K562 (cell line): ENCODE data around the gene CCDC127. TPM values are rescaled to one million over a fixed set of nuclear protein-coding genes. Genes with fewer than 3 reads are reported as not detected.
A peak's percentile ranks its signal among the peaks of the same experiment; 100 is the strongest.

Source experiments
- ATAC-seq: fragments of 200-7000 bp; cut with Tn5 transposase; 3 replicates; pipeline ENCODE4 v1.9.1; 2020; ENCODE audit warnings: moderate library complexity
- BruUV-seq: library from RNA; stranded (reverse); fragments of 400-500 nt; replicated peaks from 2 replicates; lab custom pipeline; 2021; lab: Mats Ljungman, UMichigan
- CTCF ChIA-PET: fragments of 300-600 bp; formaldehyde crosslinking; extraction: SDS; loops from one replicate; lab custom pipeline; 2021; ENCODE audit warnings: low intra/inter-chr PET ratio; lab: Yijun Ruan, JAX
- POLR2A ChIA-PET: fragments of 300-600, 350-650 bp; sonication (Branson Sonifier 250); formaldehyde crosslinking; extraction: SDS; loops from one replicate; lab custom pipeline; 2021; ENCODE audit warnings: antibody characterized with exemption, inconsistent platforms; lab: Yijun Ruan, JAX
- DNase-seq, 4 experiments: peaks; one replicate each; pipeline versions ENCODE4 v3.0.0 to v3.0.0-alpha.2; 2011 to 2018; ENCODE audit warnings: low spot score in 3 of 4, mixed read lengths in 3 of 4; ENCODE audit errors: extremely low read depth in 1 of 4
- FAIRE-seq: peaks from 2 replicates; lab custom pipeline; 2011; peaks lifted over from hg19 to GRCh38; lab: Jason Lieb, UNC
- H2AFZ ChIP-seq: 2 replicates; pipeline ENCODE4 v1.6.0; 2011; ENCODE audit warnings: low read depth, low read length, control low read depth, inconsistent platforms
- H3K27ac ChIP-seq: fragments of 200-600 bp; 3 replicates; pipeline ENCODE4 v1.8.0; 2011; ENCODE audit warnings: low read depth, mild to moderate bottlenecking, control low read depth, inconsistent platforms, low read length, moderate library complexity, mixed read lengths; ENCODE audit errors: extremely low read depth
- H3K27me3 ChIP-seq, 2 experiments: fragments of 300-600 bp in 1 of 2; 2 replicates in 1 of 2; 3 replicates in 1 of 2; pipeline versions ENCODE4 v1.6.0 to v1.8.0; 2011; ENCODE audit warnings: inconsistent platforms in 2 of 2, low read length in 2 of 2, mild to moderate bottlenecking in 1 of 2, mixed read lengths in 1 of 2, moderate library complexity in 1 of 2; ENCODE audit not compliant: control insufficient read depth in 2 of 2, insufficient read depth in 2 of 2
- H3K36me3 ChIP-seq: fragments of 300-600 bp; 3 replicates; pipeline ENCODE4 v1.8.0; 2011; ENCODE audit warnings: mild to moderate bottlenecking, low read length, inconsistent platforms; ENCODE audit not compliant: control insufficient read depth, insufficient read depth
- H3K4me1 ChIP-seq, 2 experiments: fragments of 200-600 bp in 1 of 2; replicated peaks in 1 of 2; 2 replicates in 1 of 2; 3 replicates in 1 of 2; pipeline versions ENCODE4 v1.5.1 to v1.8.0; 2011; ENCODE audit warnings: inconsistent platforms in 2 of 2, low read length in 2 of 2, mild to moderate bottlenecking in 1 of 2, mixed read lengths in 1 of 2, moderate library complexity in 1 of 2; ENCODE audit not compliant: control insufficient read depth in 2 of 2, insufficient read depth in 2 of 2
- H3K4me2 ChIP-seq: 2 replicates; pipeline ENCODE4 v1.6.1; 2011; ENCODE audit warnings: low read length, control low read depth, inconsistent platforms, mixed read lengths; ENCODE audit not compliant: insufficient read depth
- H3K4me3 ChIP-seq: fragments of 200-600 bp; sonication (generic), shearing (Covaris generic); 2 replicates; pipeline ENCODE4 v1.5.1; 2016; ENCODE audit warnings: control low read depth, inconsistent platforms
- H3K79me2 ChIP-seq: fragments of 200-600 bp; 3 replicates; pipeline ENCODE4 v1.8.0; 2011; ENCODE audit warnings: low read length, inconsistent platforms; ENCODE audit not compliant: control insufficient read depth, insufficient read depth
- H3K9ac ChIP-seq, 2 experiments: 2 replicates each; pipeline versions ENCODE4 v1.6.0 to v1.6.1; 2011; ENCODE audit warnings: low read depth in 2 of 2, low read length in 2 of 2, control low read depth in 1 of 2, inconsistent platforms in 1 of 2, mild to moderate bottlenecking in 1 of 2, mixed read lengths in 1 of 2; ENCODE audit not compliant: insufficient read depth in 1 of 2
- H3K9me1 ChIP-seq: one replicate; pipeline ENCODE4 v1.6.0; 2011; ENCODE audit warnings: inconsistent platforms, mild to moderate bottlenecking, low read length, moderate library complexity; ENCODE audit not compliant: control insufficient read depth, insufficient read depth
- H3K9me3 ChIP-seq: replicated peaks from 2 replicates; pipeline ENCODE4 v1.5.1; 2011; ENCODE audit warnings: low read depth, low read length, inconsistent platforms; ENCODE audit not compliant: control insufficient read depth, insufficient read depth
- H4K20me1 ChIP-seq: replicated peaks from 2 replicates; pipeline ENCODE4 v1.6.1; 2011; ENCODE audit warnings: low read length, inconsistent platforms, mixed read lengths; ENCODE audit not compliant: control insufficient read depth, insufficient read depth
- AFF1 ChIP-seq, 2 experiments: fragments of 450-650 bp; IDR thresholded peaks; 2 replicates each; pipeline ENCODE4 v1.6.1; 2018; ENCODE audit warnings: mild to moderate bottlenecking in 2 of 2, low read depth in 1 of 2; ENCODE audit not compliant: partially characterized antibody in 2 of 2
- FOXK1 ChIP-seq: sonication (generic); formaldehyde crosslinking; IDR thresholded peaks from 2 replicates; pipeline ENCODE4 v1.8.0; 2022; ENCODE audit warnings: missing genetic modification reagents, mild to moderate bottlenecking, borderline replicate concordance
- GABPB1 ChIP-seq: sonication (generic); formaldehyde crosslinking; IDR thresholded peaks from 2 replicates; pipeline ENCODE4 v1.8.0; 2022; ENCODE audit warnings: mild to moderate bottlenecking, missing genetic modification reagents
- MAZ ChIP-seq, 2 experiments: fragments of 450-650 bp in 1 of 2; sonication (generic) in 1 of 2; formaldehyde crosslinking; IDR thresholded peaks in 1 of 2; conservative IDR thresholded peaks in 1 of 2; 2 replicates each; pipeline versions ENCODE4 v1.4.0 to v1.5.0; 2020; ENCODE audit warnings: mild to moderate bottlenecking in 1 of 2, missing genetic modification reagents in 1 of 2
- SMARCA5 ChIP-seq: fragments of 450-650 bp; IDR thresholded peaks from 2 replicates; pipeline ENCODE4 v1.6.1; 2016
- THAP12 ChIP-seq: fragments of 250-450 bp; sonication (Bioruptor Pico); IDR thresholded peaks from 2 replicates; pipeline ENCODE4 v1.9.0; 2021; ENCODE audit warnings: mild to moderate bottlenecking, inconsistent platforms
- ZNF124 ChIP-seq: sonication (generic); formaldehyde crosslinking; IDR thresholded peaks from 2 replicates; pipeline ENCODE4 v1.8.1; 2022; ENCODE audit warnings: missing genetic modification reagents
- ZNF431 ChIP-seq: sonication (generic); formaldehyde crosslinking; IDR thresholded peaks from 2 replicates; pipeline ENCODE4 v1.8.0; 2022; ENCODE audit warnings: mild to moderate bottlenecking, missing genetic modification reagents
- WGBS: fragments of 100-300 bp; shearing (Covaris generic); methylation state at CpG from one replicate; pipeline ENCODE4 v1.1.6; 2016; ENCODE audit warnings: low coverage, mixed read lengths; ENCODE audit not compliant: insufficient coverage; ENCODE audit errors: missing lambda C conversion rate; 5-methylcytosine and 5-hydroxymethylcytosine counted together
- in situ Hi-C: fragments of 300-500 bp; cut with MboI; formaldehyde crosslinking; loops from 4 replicates; pipeline ENCODE4 v1.15.0; 2018; ENCODE audit warnings: inconsistent platforms, mixed read lengths
- intact Hi-C: fragments of 100-400 bp; cut with micrococcal nuclease; formaldehyde crosslinking; loops from 2 replicates; pipeline ENCODE4 v1.14.2; 2022
- polyA plus RNA-seq, 8 experiments: library from polyadenylated mRNA; depleted of rRNA in 4 of 8; stranded (reverse) in 5 of 8; unstranded in 3 of 8; fragments of >200 nt; fragmentation: Nextera tagmentation in 2 of 8; fragmentation: Illumina TruSeq in 1 of 8; extraction: Ambion mirVana in 2 of 8; extraction: Trizol in 1 of 8; gene quantifications; 2 replicates each; pipeline versions ENCODE4 v1.2.1 to v1.2.3, GENCODE V29; 2011 to 2014; ENCODE audit warnings: inconsistent platforms in 1 of 8, missing spikeins in 1 of 8
- total RNA-seq, 7 experiments: library from RNA; depleted of rRNA in 6 of 7; stranded (reverse); fragments of >200 nt in 6 of 7; fragmentation: Illumina TruSeq in 2 of 7; extraction: Trizol in 2 of 7; gene quantifications; 2 replicates each; pipeline versions ENCODE4 v1.2.1 to v1.2.3, GENCODE V29; 2011 to 2021; ENCODE audit warnings: low replicate concordance in 1 of 7

Gene CCDC127
- total and polyA plus RNA-seq, 9 of the 15 experiments (the other 6 are each of a cell fraction or from before 2014, with no cell fraction given), result 2.7 to 4.5 (median 4.1) TPM

- DNase-seq (no peak), ATAC-seq (no peak), FAIRE-seq (no peak)
- Histone ChIP-seq H3K4me1 (peaks cover 0 to 7% of the 10 kb centered on the region in 2 experiments; a peak in 1 of 5 replicates), H3K4me2 (no peak overlapping the region), H2AFZ (no peak overlapping the region), H3K9me1 (no peaks in the 10 kb centered on the region), H3K36me3 (no peaks in the 10 kb centered on the region), H3K9me3 (no peaks in the 10 kb centered on the region), H4K20me1 (peaks cover 7% of the 10 kb centered on the region; the same call in 1 of the 2 replicates), H3K4me3 (no peak overlapping the region), H3K27me3 (peaks cover 55 to 92% of the 10 kb centered on the region in 2 experiments), H3K27ac (no peak overlapping the region), H3K79me2 (no peaks in the 10 kb centered on the region), H3K9ac (0 out of 4 replicates have a peak overlapping the region, but pooled peaks of 1 of the 2 experiments have one; percentile 32)
- ChIA-PET CTCF (no interaction called here), POLR2A (interaction anchor here (1.3 kb wide), 1 partner anchor 9 kb away, joined by 3 read pairs; no protein-coding TSS in a partner anchor)
- BruUV-seq, result no TSS peak
- in situ Hi-C loops (no loop called here), intact Hi-C loops (no loop called here)
- WGBS, result 2% methylated on average over 17 of the region's 17 CpGs
- no peak for TF ChIP-seq ZNF431 (CRISPR knock-in tag)
- TF ChIP-seq GABPB1, result no peak
- TF ChIP-seq SMARCA5, result no peak
- no peak for TF ChIP-seq MAZ (CRISPR knock-in tag; conservative IDR thresholded peaks at IDR 0.05 in 1 of 2, IDR thresholded peaks at IDR 0.05 in 1 of 2)
- no peak for TF ChIP-seq FOXK1 (CRISPR knock-in tag)
- TF ChIP-seq ZNF124 (CRISPR knock-in tag), result no peak
- TF ChIP-seq AFF1 (IDR thresholded peaks at IDR 0.05; ENCODE audit: low read depth in 1 of 2, partially characterized antibody in 2 of 2), result no peak
- no peak for TF ChIP-seq THAP12
These were observed 59.0 kb downstream of the CCDC127 start for GRCh38 chr5:158807-159447.
